T-cell (primary cell): ENCODE data around the gene RAP1A. TPM values are rescaled to one million over a fixed set of nuclear protein-coding genes. Genes with fewer than 3 reads are reported as not detected.
"Not testable (repeated sequence)": the region's sequence is repeated elsewhere in the genome, so short reads cannot be mapped to it uniquely, and the experiment has no call there.

ENCODE experiments used
- ATAC-seq, 4 experiments: fragments of 200-7000 bp in 3 of 4; fragments of 150-1000 bp in 1 of 4; cut with Tn5 transposase; replicated peaks in 1 of 4; 1 replicate in 3 of 4; 2 replicates in 1 of 4; pipeline ENCODE4 v1.10.0; 2021; ENCODE audit warnings: moderate library complexity in 3 of 4, mild to moderate bottlenecking in 2 of 4, moderate number of reproducible peaks in 1 of 4
- CTCF ChIA-PET, 2 donors: fragments of 300-600 bp; sonication (Branson Sonifier 250); formaldehyde crosslinking; loops; one replicate each; lab custom pipeline; 2022; ENCODE audit warnings: antibody characterized with exemption in 2 of 2; lab: Charles Lee
- POLR2A ChIA-PET, 2 donors: fragments of 300-600 bp; sonication (Branson Sonifier 250); formaldehyde crosslinking; loops; one replicate each; lab custom pipeline; 2022; ENCODE audit warnings: antibody characterized with exemption in 2 of 2; lab: Charles Lee
- DNase-seq, 35 experiments: peaks; one replicate each; pipeline versions ENCODE4 v3.0.0 to v3.0.0-alpha.2; 2013 to 2023
- H3K27ac ChIP-seq: one replicate; pipeline ENCODE4 v1.5.1; 2013; ENCODE audit warnings: low read length
- H3K27me3 ChIP-seq, 2 experiments: replicated peaks in 1 of 2; 1 replicate in 1 of 2; 2 replicates in 1 of 2; pipeline versions ENCODE4 v1.6.1 to v1.7.0; 2013; ENCODE audit warnings: low read length in 1 of 2, mixed read lengths in 1 of 2; ENCODE audit not compliant: control insufficient read depth in 2 of 2, insufficient read depth in 2 of 2; ENCODE audit errors: extremely low read depth in 1 of 2
- H3K36me3 ChIP-seq, 2 donors: 1 replicate in 1 of 2; 2 replicates in 1 of 2; pipeline versions ENCODE4 v1.6.1 to v1.7.0; 2013; ENCODE audit warnings: low read length in 1 of 2; ENCODE audit not compliant: control insufficient read depth in 2 of 2, insufficient read depth in 1 of 2; ENCODE audit errors: extremely low read depth in 1 of 2
- H3K4me1 ChIP-seq, 2 experiments: 1 replicate in 1 of 2; 2 replicates in 1 of 2; pipeline versions ENCODE4 v1.6.1 to v1.7.0; 2013; ENCODE audit warnings: low read length in 2 of 2, mixed read lengths in 1 of 2; ENCODE audit not compliant: insufficient read depth in 2 of 2, control insufficient read depth in 1 of 2; ENCODE audit errors: extremely low read depth in 1 of 2
- H3K4me3 ChIP-seq, 2 donors: 1 replicate in 1 of 2; 2 replicates in 1 of 2; pipeline versions ENCODE4 v1.5.1 to v1.7.0; 2013; ENCODE audit warnings: mild to moderate bottlenecking in 2 of 2, low read length in 1 of 2, moderate library complexity in 1 of 2; ENCODE audit not compliant: control insufficient read depth in 1 of 2; ENCODE audit errors: extremely low read depth in 1 of 2
- H3K9me3 ChIP-seq: 2 replicates; pipeline ENCODE4 v1.7.0; 2013
- H3K27ac Mint-ChIP-seq, 2 donors: one replicate each; pipeline ENCODE4 v1.8.0; 2020 to 2021; ENCODE audit warnings: mild to moderate bottlenecking in 2 of 2, mixed read lengths in 2 of 2
- H3K27me3 Mint-ChIP-seq, 2 donors: one replicate each; pipeline ENCODE4 v1.8.0; 2021 to 2022; ENCODE audit warnings: mixed read lengths in 2 of 2
- H3K36me3 Mint-ChIP-seq: one replicate; pipeline ENCODE4 v1.8.0; 2021; ENCODE audit warnings: mixed read lengths
- H3K4me1 Mint-ChIP-seq, 3 donors: one replicate each; pipeline ENCODE4 v1.8.0; 2020 to 2022; ENCODE audit warnings: mixed read lengths in 3 of 3, mild to moderate bottlenecking in 1 of 3
- H3K4me3 Mint-ChIP-seq, 3 donors: one replicate each; pipeline ENCODE4 v1.8.0; 2020 to 2022; ENCODE audit warnings: mild to moderate bottlenecking in 3 of 3, mixed read lengths in 3 of 3, moderate library complexity in 3 of 3
- H3K9me3 Mint-ChIP-seq, 3 donors: one replicate each; pipeline ENCODE4 v1.8.0; 2020 to 2022; ENCODE audit warnings: mixed read lengths in 3 of 3
- WGBS: methylation state at CpG from one replicate; pipeline ENCODE4 v1.1.5; 2013; ENCODE audit warnings: missing lambda C conversion rate; ENCODE audit not compliant: insufficient coverage; 5-methylcytosine and 5-hydroxymethylcytosine counted together
- total RNA-seq, 35 experiments: library from RNA in 6 of 35; stranded (reverse) in 6 of 35; fragments of 120-200 nt in 1 of 35; gene quantifications; one replicate each; pipeline versions ENCODE4 v1.2.1 to v1.2.4 and lab custom pipeline; 2013 to 2026

RAP1A gene
- total RNA-seq, 5 donors from 2014 or later (not counting 1 experiment from before 2014, with no cell fraction given): 95.0 to 108 (median 103) TPM

DNA sequence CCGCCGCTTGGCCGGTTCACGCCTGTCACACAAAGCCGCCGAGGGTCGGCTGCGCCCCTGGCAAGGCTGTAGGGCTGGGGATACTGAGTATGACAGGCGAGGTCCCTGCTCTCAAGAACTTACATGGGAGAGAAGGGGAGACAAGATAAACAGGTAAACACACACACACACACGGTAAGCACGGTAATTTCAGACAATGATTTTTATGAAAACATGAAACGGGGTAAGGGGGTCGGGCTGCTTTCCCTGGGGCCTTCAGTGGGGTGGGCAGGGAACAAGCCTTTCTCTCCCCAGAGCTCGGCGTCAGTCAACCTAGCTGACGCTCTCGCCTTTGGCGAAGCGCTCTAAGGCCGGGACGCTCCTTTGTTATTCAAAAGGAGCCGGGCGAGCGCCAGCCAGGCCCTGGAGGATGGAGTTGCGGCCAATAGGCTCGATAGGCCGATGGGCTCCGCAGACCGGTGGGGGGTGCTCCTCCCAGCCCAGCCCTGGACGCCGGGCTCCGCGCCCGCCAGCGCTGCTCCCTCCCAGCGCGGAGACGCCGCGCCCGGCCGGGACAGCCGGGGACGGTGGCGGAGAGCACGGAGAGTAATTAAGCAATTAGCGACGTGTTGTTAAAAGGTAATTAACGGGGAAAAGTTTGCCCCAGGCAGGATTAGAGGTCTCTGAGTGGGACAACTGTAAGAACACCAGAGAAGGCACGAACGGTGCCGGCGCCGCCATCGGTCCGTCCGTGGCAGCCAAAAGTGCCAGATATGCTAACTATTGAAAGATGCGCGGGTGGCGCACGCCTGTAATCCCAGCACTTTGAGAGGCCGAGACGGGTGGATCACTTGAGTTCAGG is 120.6 kb downstream of the RAP1A start:
- H3K27ac ChIP-seq: no peak overlapping the region
- Mint-ChIP-seq H3K27ac (no peak overlapping the region), H3K9me3 (no peaks in the 10 kb centered on the region), H3K4me1 (peaks cover 18 to 32% (median 20%) of the 10 kb centered on the region in 3 donors), H3K4me3 (peak overlapping the region; percentile 84 to 93 (median 88)), H3K27me3 (peaks cover 15 to 23% of the 10 kb centered on the region in 2 donors), H3K36me3 (no peaks in the 10 kb centered on the region)
- no peaks in the 10 kb centered on the region for H3K9me3 ChIP-seq
- WGBS: 4% methylated on average over 56 of the region's 63 CpGs
- H3K4me1 ChIP-seq: peaks cover 0 to 30% of the 10 kb centered on the region in 2 experiments
- no peaks in the 10 kb centered on the region for H3K36me3 ChIP-seq
- POLR2A ChIA-PET: no interaction called here
- peak overlapping the region; percentile 58 to 74 for H3K4me3 ChIP-seq
- DNase-seq (peak in 8 of 35 experiments; percentile 4 to 33 (median 21)), ATAC-seq (peak; percentile 21 to 26 (median 24))
- CTCF ChIA-PET: interaction anchor here (0.6 to 1.0 kb wide), 4 partner anchors 15 to 710 kb away, joined by 3 to 7 read pairs (median 4); no protein-coding TSS in a partner anchor
- peaks cover 2 to 64% of the 10 kb centered on the region in 2 experiments for H3K27me3 ChIP-seq

DNA sequence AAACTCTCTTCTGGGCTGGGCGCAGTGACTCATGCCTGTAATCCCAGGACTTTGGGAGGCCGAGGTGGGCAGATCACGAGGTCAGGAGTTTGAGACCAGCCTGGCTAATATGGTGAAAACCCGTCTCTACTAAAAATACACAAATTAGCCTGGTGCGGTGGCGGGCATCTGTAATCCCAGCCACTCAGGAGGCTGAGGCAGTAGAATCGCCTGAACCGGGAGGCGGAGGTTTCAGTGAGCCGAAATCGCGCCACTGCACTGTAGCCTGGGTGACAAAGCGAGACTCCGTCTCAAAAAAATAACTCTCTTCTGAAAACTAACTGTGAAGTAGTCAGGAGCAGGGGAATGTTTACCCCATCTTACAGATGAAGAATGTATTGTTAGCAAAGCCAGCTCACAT is 122.7 kb downstream of the RAP1A start:
- H3K27ac ChIP-seq, H3K4me3 ChIP-seq, H3K36me3 Mint-ChIP-seq, H3K9me3 ChIP-seq, DNase-seq, H3K4me3 Mint-ChIP-seq, CTCF ChIA-PET, H3K36me3 ChIP-seq, POLR2A ChIA-PET, H3K27ac Mint-ChIP-seq, H3K9me3 Mint-ChIP-seq, ATAC-seq: not testable (repeated sequence)
- Histone ChIP-seq H3K27me3 (peaks cover 2 to 48% of the 10 kb centered on the region in 2 experiments), H3K4me1 (peaks cover 0 to 30% of the 10 kb centered on the region in 2 experiments)
- 100% methylated on average over 1 of the region's 14 CpGs for whole genome bisulfite sequencing
- Mint-ChIP-seq H3K4me1 (peaks cover 18 to 32% (median 20%) of the 10 kb centered on the region in 3 donors), H3K27me3 (peaks cover 13 to 22% of the 10 kb centered on the region in 2 donors)

DNA sequence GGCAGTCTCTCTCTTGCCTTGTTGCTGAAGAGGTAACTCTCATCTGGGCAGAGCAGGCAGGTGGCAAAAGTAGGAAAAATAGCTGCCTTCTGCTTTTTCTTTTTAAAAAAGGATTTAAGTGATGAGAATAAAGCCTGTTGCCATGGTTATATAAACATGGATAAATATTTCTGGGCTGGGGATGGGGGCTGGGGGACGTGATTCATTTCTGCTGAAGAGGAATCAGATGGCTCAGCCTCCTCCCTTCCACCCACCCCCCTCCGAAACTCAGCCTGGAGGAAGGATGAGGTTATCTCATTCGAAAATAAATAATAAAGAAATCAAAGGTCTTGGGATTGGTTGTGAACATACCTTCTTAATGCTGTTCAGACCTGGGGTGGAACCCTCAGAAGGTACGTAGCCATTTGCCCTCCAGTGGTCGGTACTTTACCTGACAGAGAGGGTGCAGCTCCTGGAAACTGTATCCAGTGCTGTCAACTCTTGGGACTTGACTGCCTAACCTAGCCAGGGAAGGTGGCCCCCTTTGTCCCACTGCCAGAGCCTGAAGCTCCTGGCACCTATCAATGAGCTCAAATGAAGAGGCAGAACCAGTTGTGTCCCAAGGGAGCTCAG is 123.5 kb downstream of the RAP1A start:
- no peak overlapping the region for H3K4me3 Mint-ChIP-seq

DNA sequence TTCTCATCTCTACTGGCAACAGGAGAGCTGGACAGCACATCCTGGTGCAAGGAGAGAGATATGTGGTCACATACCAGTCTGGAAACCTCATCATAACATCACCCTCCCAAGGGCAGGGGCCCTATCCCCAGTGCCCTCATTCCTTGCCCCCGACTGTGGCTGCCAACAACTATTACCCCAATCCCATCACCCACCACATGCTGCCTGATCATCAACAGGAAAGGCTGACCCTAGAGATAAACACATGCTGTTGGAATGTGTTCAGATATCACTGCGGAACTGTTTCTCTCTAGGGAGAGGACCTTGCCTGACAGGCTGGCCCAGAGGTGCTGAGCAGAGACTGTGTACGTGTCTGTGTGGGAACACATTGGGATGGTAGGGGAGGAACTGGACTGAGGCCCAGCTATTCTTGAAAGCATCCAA is 124.1 kb downstream of the RAP1A start:
- 100% methylated on average over 1 of the region's 3 CpGs for WGBS
- POLR2A ChIA-PET: no interaction called here

More for the DNA sequence above, 123.5 kb downstream of the RAP1A start:
- POLR2A ChIA-PET: no interaction called here
- CTCF ChIA-PET: interaction anchor here in 1 of 2 donors (1.0 kb wide), 1 partner anchor 325 kb away, joined by 4 read pairs; no protein-coding TSS in a partner anchor
- Histone ChIP-seq H3K4me1 (peaks cover 0 to 26% of the 10 kb centered on the region in 2 experiments), H3K27me3 (peaks cover 2 to 40% of the 10 kb centered on the region in 2 experiments), H3K36me3 (no peaks in the 10 kb centered on the region), H3K9me3 (no peaks in the 10 kb centered on the region), H3K4me3 (no peak overlapping the region), H3K27ac (no peak overlapping the region)
- no peak overlapping the region for H3K27ac Mint-ChIP-seq
- no peaks in the 10 kb centered on the region for H3K36me3 Mint-ChIP-seq
- peaks cover 8 to 14% of the 10 kb centered on the region in 2 donors for H3K27me3 Mint-ChIP-seq
- WGBS: 96% methylated on average over 2 of the region's 5 CpGs
- peaks cover 11 to 25% (median 13%) of the 10 kb centered on the region in 3 donors for H3K4me1 Mint-ChIP-seq
- no peak for ATAC-seq
- no peaks in the 10 kb centered on the region for H3K9me3 Mint-ChIP-seq
- peak in 1 of 35 experiments; percentile 2 for DNase-seq

GRCh38 chr1:111745675-111746613 is 126.4 kb downstream of the RAP1A start:
- CTCF ChIA-PET: interaction anchor here in 1 of 2 donors (1.5 kb wide), 1 partner anchor 32 kb away, joined by 6 read pairs; no protein-coding TSS in a partner anchor

More for the DNA sequence above, 124.1 kb downstream of the RAP1A start:
- Histone ChIP-seq H3K9me3 (no peaks in the 10 kb centered on the region), H3K36me3 (no peaks in the 10 kb centered on the region), H3K4me3 (no peak overlapping the region), H3K4me1 (peaks cover 0 to 19% of the 10 kb centered on the region in 2 experiments), H3K27ac (no peak overlapping the region), H3K27me3 (peaks cover 2 to 35% of the 10 kb centered on the region in 2 experiments)
- peaks cover 8 to 13% of the 10 kb centered on the region in 2 donors for H3K27me3 Mint-ChIP-seq
- H3K36me3 Mint-ChIP-seq: no peaks in the 10 kb centered on the region
- H3K9me3 Mint-ChIP-seq: no peaks in the 10 kb centered on the region
- ATAC-seq: no peak
- H3K4me1 Mint-ChIP-seq: peaks cover 9 to 20% (median 11%) of the 10 kb centered on the region in 3 donors
- H3K4me3 Mint-ChIP-seq: no peak overlapping the region
- CTCF ChIA-PET: interaction anchor here in 1 of 2 donors (0.6 to 1.0 kb wide), 2 partner anchors 11 to 326 kb away, joined by 3 to 4 read pairs; no protein-coding TSS in a partner anchor
- peak in 1 of 35 experiments; percentile 2 for DNase-seq
- no peak overlapping the region for H3K27ac Mint-ChIP-seq

More at GRCh38 chr1:111745675-111746613, 126.4 kb downstream of the RAP1A start:
- POLR2A ChIA-PET: no interaction called here
- Mint-ChIP-seq H3K27ac (no peak overlapping the region), H3K36me3 (no peaks in the 10 kb centered on the region), H3K4me3 (no peak overlapping the region), H3K4me1 (peaks cover under 1 to 2% (median under 1%) of the 10 kb centered on the region in 3 donors), H3K27me3 (peaks cover 2 to 3% of the 10 kb centered on the region in 2 donors), H3K9me3 (no peaks in the 10 kb centered on the region)
- ATAC-seq: no peak
- Histone ChIP-seq H3K4me1 (no peaks in the 10 kb centered on the region), H3K27ac (no peak overlapping the region), H3K9me3 (no peaks in the 10 kb centered on the region), H3K4me3 (no peak overlapping the region), H3K27me3 (peaks cover 2 to 14% of the 10 kb centered on the region in 2 experiments), H3K36me3 (no peaks in the 10 kb centered on the region)
- DNase-seq: no peak
- 83% methylated on average over 3 of the region's 9 CpGs for WGBS
